OCI-LY3 (cell line): ENCODE measurements around the gene VPS41.

Experiments
- CTCF ChIP-seq: fragments of 200-600, 300-600 bp; sonication (generic); IDR thresholded peaks from 2 replicates; pipeline ENCODE4 v1.5.1; 2014; ENCODE audit warnings: antibody characterized with exemption, low read length, low read depth
- EZH2phosphoT487 ChIP-seq: fragments of 200-600 bp; shearing (Covaris generic); IDR thresholded peaks from 2 replicates; pipeline ENCODE4 v1.6.1; 2018; ENCODE audit warnings: antibody characterized with exemption, mixed run types, low read depth

- TF ChIP-seq CTCF (no peak), EZH2phosphoT487 (no peak)
Observed at GRCh38 chr7:38756521-38756920, 152.5 kb downstream of the VPS41 start.
